ENCODE data around the gene TEC. TPM values are rescaled to one million over a fixed set of nuclear protein-coding genes. Genes with fewer than 3 reads are reported as not detected.
A peak's percentile ranks its signal among the peaks of the same experiment; 100 is the strongest.

TEC gene
- total and polyA plus RNA-seq, 9 of the 15 experiments (the other 6 are each of a cell fraction or from before 2014, with no cell fraction given), result 5.3 to 14.7 (median 8.8) TPM

DNA sequence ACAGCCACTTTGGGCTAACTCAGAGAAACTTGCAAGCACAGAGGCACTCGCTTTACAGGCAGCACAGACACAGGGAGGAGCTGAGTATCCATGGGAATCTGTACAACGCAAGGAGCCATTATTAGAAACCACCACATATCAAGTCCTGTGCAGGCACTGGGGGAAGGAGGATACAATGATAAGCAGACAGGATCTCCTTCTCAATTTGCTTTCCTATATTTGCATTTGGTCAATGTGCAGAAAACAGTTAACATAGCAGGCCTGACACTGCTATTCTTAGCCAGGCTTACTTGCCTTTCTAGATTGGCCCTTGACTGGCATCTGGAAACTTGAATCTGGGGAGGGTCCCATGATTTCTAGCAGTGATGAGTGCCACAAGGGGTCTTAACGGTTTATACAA lies 65.8 kb downstream of the TEC start (continued):
- TF ChIP-seq KAT2B (IDR thresholded peaks at IDR 0.05; ENCODE audit: low read depth, low read length), result no peak
- no peak for TF ChIP-seq TBP (optimal IDR thresholded peaks at IDR 0.05; ENCODE audit: low read depth, low read length)
- TF ChIP-seq, protein P1, sequence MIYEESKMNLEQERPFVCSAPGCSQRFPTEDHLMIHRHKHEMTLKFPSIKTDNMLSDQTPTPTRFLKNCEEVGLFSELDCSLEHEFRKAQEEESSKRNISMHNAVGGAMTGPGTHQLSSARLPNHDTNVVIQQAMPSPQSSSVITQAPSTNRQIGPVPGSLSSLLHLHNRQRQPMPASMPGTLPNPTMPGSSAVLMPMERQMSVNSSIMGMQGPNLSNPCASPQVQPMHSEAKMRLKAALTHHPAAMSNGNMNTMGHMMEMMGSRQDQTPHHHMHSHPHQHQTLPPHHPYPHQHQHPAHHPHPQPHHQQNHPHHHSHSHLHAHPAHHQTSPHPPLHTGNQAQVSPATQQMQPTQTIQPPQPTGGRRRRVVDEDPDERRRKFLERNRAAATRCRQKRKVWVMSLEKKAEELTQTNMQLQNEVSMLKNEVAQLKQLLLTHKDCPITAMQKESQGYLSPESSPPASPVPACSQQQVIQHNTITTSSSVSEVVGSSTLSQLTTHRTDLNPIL (CRISPR knock-in tag; IDR thresholded peaks at IDR 0.05), result no peak
- TF ChIP-seq RUNX1 (IDR thresholded peaks at IDR 0.05; ENCODE audit: low read depth), result peak; percentile 92
- no peak for TF ChIP-seq HNRNPK (IDR thresholded peaks at IDR 0.05; ENCODE audit: low read depth, low read length, poor library complexity, severe bottlenecking)
- TF ChIP-seq, protein P2, sequence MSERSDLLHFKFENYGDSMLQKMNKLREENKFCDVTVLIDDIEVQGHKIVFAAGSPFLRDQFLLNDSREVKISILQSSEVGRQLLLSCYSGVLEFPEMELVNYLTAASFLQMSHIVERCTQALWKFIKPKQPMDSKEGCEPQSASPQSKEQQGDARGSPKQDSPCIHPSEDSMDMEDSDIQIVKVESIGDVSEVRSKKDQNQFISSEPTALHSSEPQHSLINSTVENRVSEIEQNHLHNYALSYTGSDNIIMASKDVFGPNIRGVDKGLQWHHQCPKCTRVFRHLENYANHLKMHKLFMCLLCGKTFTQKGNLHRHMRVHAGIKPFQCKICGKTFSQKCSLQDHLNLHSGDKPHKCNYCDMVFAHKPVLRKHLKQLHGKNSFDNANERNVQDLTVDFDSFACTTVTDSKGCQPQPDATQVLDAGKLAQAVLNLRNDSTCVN (CRISPR knock-in tag; IDR thresholded peaks at IDR 0.05), result no peak
- TF ChIP-seq, protein P3, sequence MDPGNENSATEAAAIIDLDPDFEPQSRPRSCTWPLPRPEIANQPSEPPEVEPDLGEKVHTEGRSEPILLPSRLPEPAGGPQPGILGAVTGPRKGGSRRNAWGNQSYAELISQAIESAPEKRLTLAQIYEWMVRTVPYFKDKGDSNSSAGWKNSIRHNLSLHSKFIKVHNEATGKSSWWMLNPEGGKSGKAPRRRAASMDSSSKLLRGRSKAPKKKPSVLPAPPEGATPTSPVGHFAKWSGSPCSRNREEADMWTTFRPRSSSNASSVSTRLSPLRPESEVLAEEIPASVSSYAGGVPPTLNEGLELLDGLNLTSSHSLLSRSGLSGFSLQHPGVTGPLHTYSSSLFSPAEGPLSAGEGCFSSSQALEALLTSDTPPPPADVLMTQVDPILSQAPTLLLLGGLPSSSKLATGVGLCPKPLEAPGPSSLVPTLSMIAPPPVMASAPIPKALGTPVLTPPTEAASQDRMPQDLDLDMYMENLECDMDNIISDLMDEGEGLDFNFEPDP (CRISPR knock-in tag; IDR thresholded peaks at IDR 0.05), result no peak
- TF ChIP-seq ZNF668 (CRISPR knock-in tag; IDR thresholded peaks at IDR 0.05), result no peak
- TF ChIP-seq TCF7L2 (IDR thresholded peaks at IDR 0.05; ENCODE audit: low read depth, low read length), result no peak
- no peak for TF ChIP-seq E2F3 (CRISPR knock-in tag; IDR thresholded peaks at IDR 0.05)
- no peak for TF ChIP-seq SRSF7 (optimal IDR thresholded peaks at IDR 0.05; ENCODE audit: low read depth, low read length)
- TF ChIP-seq GTF2E2 (tag; IDR thresholded peaks at IDR 0.05), result no peak
- no peak for TF ChIP-seq ELF4 (CRISPR knock-in tag; IDR thresholded peaks at IDR 0.05)
- TF ChIP-seq, protein P4, sequence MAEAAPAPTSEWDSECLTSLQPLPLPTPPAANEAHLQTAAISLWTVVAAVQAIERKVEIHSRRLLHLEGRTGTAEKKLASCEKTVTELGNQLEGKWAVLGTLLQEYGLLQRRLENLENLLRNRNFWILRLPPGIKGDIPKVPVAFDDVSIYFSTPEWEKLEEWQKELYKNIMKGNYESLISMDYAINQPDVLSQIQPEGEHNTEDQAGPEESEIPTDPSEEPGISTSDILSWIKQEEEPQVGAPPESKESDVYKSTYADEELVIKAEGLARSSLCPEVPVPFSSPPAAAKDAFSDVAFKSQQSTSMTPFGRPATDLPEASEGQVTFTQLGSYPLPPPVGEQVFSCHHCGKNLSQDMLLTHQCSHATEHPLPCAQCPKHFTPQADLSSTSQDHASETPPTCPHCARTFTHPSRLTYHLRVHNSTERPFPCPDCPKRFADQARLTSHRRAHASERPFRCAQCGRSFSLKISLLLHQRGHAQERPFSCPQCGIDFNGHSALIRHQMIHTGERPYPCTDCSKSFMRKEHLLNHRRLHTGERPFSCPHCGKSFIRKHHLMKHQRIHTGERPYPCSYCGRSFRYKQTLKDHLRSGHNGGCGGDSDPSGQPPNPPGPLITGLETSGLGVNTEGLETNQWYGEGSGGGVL (CRISPR knock-in tag; IDR thresholded peaks at IDR 0.05), result no peak
- no peak for TF ChIP-seq STAG1 (CRISPR knock-in tag; IDR thresholded peaks at IDR 0.05; ENCODE audit: borderline replicate concordance)
- peak; percentile 79 for TF ChIP-seq ZNF644 (tag; IDR thresholded peaks at IDR 0.05; ENCODE audit: low read depth)
- TF ChIP-seq, protein P5, sequence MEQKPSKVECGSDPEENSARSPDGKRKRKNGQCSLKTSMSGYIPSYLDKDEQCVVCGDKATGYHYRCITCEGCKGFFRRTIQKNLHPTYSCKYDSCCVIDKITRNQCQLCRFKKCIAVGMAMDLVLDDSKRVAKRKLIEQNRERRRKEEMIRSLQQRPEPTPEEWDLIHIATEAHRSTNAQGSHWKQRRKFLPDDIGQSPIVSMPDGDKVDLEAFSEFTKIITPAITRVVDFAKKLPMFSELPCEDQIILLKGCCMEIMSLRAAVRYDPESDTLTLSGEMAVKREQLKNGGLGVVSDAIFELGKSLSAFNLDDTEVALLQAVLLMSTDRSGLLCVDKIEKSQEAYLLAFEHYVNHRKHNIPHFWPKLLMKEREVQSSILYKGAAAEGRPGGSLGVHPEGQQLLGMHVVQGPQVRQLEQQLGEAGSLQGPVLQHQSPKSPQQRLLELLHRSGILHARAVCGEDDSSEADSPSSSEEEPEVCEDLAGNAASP (IDR thresholded peaks at IDR 0.05), result no peak
- TF ChIP-seq, protein P6, sequence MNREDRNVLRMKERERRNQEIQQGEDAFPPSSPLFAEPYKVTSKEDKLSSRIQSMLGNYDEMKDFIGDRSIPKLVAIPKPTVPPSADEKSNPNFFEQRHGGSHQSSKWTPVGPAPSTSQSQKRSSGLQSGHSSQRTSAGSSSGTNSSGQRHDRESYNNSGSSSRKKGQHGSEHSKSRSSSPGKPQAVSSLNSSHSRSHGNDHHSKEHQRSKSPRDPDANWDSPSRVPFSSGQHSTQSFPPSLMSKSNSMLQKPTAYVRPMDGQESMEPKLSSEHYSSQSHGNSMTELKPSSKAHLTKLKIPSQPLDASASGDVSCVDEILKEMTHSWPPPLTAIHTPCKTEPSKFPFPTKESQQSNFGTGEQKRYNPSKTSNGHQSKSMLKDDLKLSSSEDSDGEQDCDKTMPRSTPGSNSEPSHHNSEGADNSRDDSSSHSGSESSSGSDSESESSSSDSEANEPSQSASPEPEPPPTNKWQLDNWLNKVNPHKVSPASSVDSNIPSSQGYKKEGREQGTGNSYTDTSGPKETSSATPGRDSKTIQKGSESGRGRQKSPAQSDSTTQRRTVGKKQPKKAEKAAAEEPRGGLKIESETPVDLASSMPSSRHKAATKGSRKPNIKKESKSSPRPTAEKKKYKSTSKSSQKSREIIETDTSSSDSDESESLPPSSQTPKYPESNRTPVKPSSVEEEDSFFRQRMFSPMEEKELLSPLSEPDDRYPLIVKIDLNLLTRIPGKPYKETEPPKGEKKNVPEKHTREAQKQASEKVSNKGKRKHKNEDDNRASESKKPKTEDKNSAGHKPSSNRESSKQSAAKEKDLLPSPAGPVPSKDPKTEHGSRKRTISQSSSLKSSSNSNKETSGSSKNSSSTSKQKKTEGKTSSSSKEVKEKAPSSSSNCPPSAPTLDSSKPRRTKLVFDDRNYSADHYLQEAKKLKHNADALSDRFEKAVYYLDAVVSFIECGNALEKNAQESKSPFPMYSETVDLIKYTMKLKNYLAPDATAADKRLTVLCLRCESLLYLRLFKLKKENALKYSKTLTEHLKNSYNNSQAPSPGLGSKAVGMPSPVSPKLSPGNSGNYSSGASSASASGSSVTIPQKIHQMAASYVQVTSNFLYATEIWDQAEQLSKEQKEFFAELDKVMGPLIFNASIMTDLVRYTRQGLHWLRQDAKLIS (CRISPR knock-in tag; IDR thresholded peaks at IDR 0.05), result peak; percentile 65; the same call in 1 of the 2 replicates

Data from K562 (cell line).